Measurements from ENCODE around the gene CALCOCO2.
"Not testable (repeated sequence)": the region's sequence is repeated elsewhere in the genome, so short reads cannot be mapped to it uniquely, and the experiment has no call there.

CALCOCO2 gene

DNA sequence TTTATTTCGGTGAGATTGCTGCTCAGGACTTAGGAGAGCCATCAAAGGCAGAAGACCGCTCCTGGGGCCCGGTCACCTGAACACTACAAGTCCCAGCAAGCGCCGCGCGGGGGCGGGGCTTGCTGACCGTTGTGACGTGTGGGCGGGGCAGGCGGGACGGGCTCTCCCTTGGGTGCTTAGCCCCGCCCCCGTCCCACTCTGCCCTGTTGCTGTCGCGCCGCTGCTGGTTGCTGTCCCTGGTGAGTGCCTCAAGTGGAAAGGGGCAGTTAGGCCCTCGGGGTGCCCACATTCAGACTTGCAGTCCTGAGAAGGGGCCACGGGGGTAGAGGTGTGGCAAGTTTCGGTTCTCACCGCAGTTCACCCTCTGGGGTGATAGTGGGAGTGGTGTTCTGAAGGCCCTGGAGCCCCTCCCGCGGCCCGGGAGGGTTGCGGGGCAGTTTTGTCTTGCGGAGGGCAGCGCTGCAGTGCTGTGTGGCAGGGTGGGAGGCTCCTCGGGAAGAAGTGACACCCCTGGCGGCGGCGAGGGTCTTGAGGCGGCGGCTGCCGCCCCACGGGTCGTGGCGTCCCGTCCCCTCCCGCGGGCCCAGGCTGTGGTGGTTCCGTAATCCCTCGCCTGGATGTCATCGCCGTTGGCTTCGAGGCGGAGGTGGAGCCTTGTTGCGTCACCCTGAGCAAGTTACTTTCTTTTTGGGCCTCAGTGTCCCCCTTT lies at the start of gene CALCOCO2:
Gene CALCOCO2, plus strand, starts transcription at position 196 of the 709 bp plus-strand sequence. CDS start 10,673 bp downstream, outside the sequence.
- peak within 1 kb of the TSS; percentile 89 to 98 for H3K4me3 ChIP-seq (ENCODE audit: low read length in 2 of 2)
- no peaks in the 10 kb centered on the region for H3K36me3 ChIP-seq (ENCODE audit: control insufficient read depth in 2 of 2, insufficient read depth in 2 of 2, low read length in 2 of 2)
- H3K27ac ChIP-seq (ENCODE audit: low read length): peak within 1 kb of the TSS; percentile 91
- H3K9ac ChIP-seq (ENCODE audit: low read length in 2 of 2): peak within 1 kb of the TSS; percentile 87 to 96
- H3K9me3 ChIP-seq (ENCODE audit: control insufficient read depth in 2 of 2, low read length in 2 of 2): no peaks in the 10 kb centered on the region
- no peaks in the 10 kb centered on the region for H3K27me3 ChIP-seq (ENCODE audit: control insufficient read depth in 1 of 2, insufficient read depth in 2 of 2, low read length in 2 of 2)
- peaks cover 17% of the 10 kb centered on the region for H3K4me1 ChIP-seq (ENCODE audit: control insufficient read depth, insufficient read depth, low read length)

DNA sequence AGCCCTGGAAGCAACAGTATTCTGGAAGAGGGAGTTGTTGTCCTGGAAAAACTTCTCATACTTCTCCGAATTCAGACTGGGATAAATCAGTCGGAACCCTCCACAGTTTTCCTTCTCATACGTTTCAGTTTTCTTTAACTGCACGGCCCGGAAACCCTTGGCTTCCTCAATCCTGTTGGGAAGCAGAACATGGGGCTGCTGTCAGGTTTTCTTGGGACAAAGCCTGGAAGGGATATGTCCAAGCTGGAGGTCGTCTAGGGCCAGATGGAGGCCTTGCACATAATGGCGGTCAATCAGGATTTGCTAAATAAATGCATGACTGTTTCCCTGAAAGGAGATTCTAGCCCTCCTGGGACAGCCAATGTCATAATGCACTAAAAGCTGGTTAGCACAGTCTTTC lies 43.0 kb upstream of the CALCOCO2 start:
- Histone ChIP-seq H3K4me3 (ENCODE audit: low read length in 2 of 2) (no peak overlapping the region), H3K9ac (ENCODE audit: low read length in 2 of 2) (no peak overlapping the region), H3K9me3 (ENCODE audit: control insufficient read depth in 2 of 2, low read length in 2 of 2) (no peaks in the 10 kb centered on the region), H3K27ac (ENCODE audit: low read length) (no peak overlapping the region), H3K36me3 (ENCODE audit: control insufficient read depth in 2 of 2, insufficient read depth in 2 of 2, low read length in 2 of 2) (no peaks in the 10 kb centered on the region), H3K4me1 (ENCODE audit: control insufficient read depth, insufficient read depth, low read length) (no peaks in the 10 kb centered on the region), H3K27me3 (ENCODE audit: control insufficient read depth in 1 of 2, insufficient read depth in 2 of 2, low read length in 2 of 2) (peaks cover 8 to 26% of the 10 kb centered on the region in 2 donors)

- peaks cover 8 to 21% of the 10 kb centered on the region in 2 donors for H3K27me3 ChIP-seq (ENCODE audit: control insufficient read depth in 1 of 2, insufficient read depth in 2 of 2, low read length in 2 of 2)
- H3K27ac ChIP-seq (ENCODE audit: low read length): no peak overlapping the region
- peaks cover 7% of the 10 kb centered on the region for H3K4me1 ChIP-seq (ENCODE audit: control insufficient read depth, insufficient read depth, low read length)
- H3K9ac ChIP-seq (ENCODE audit: low read length in 2 of 2): no peak overlapping the region
- no peak overlapping the region for H3K4me3 ChIP-seq (ENCODE audit: low read length in 2 of 2)
- H3K9me3 ChIP-seq (ENCODE audit: control insufficient read depth in 2 of 2, low read length in 2 of 2): no peaks in the 10 kb centered on the region
- no peaks in the 10 kb centered on the region for H3K36me3 ChIP-seq (ENCODE audit: control insufficient read depth in 2 of 2, insufficient read depth in 2 of 2, low read length in 2 of 2)
Observed at GRCh38 chr17:48790607-48791127, 40.2 kb upstream of the CALCOCO2 start.

DNA sequence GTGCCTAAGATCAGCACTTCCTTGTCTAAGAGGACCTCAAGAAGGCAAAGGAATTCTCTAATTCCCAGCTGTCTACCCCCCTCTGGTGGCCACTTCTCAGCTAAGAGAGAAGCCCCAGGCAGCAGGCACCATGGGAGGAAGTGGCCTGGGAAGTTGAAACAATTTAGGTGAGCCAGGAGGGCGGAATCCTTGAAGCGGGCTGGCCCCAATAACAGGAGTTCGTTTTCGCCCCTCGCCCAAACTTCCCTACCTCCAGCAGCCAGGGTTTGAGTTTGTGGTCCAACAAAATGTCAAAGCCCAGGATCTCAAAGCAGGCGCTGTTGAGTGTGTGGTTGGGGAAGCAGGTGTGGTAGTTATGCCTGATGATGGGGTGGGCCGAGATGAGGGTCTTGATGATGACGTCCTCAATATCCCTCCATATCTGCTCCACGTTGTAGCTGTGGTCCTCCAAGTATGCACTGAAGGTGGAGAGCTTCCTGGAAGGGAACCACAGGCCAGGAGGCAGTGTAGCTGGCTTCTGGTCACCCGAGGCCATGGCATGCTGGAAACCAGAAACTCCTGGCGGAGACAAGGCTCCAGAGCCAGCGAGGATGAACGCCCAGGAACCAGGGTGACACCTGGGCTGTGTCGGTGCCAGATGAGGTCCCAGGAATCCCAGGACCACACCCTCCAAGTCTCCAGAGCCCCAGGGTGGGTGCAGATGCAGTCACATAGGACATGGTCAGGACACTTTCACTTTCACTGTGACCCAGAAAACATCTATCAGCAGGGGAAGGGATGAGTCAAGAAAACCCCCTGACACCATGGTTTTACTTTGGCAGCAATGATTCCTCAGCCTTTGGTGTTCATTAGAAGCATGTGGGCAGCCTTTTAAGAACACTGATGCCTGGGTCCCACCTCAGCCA lies 39.5 kb upstream of the CALCOCO2 start:
- Histone ChIP-seq H3K4me1 (ENCODE audit: control insufficient read depth, insufficient read depth, low read length) (peaks cover 7% of the 10 kb centered on the region), H3K9me3 (ENCODE audit: control insufficient read depth in 2 of 2, low read length in 2 of 2) (no peaks in the 10 kb centered on the region), H3K27ac (ENCODE audit: low read length) (no peak overlapping the region), H3K9ac (ENCODE audit: low read length in 2 of 2) (no peak overlapping the region), H3K4me3 (ENCODE audit: low read length in 2 of 2) (no peak overlapping the region), H3K27me3 (ENCODE audit: control insufficient read depth in 1 of 2, insufficient read depth in 2 of 2, low read length in 2 of 2) (peaks cover 8 to 19% of the 10 kb centered on the region in 2 donors), H3K36me3 (ENCODE audit: control insufficient read depth in 2 of 2, insufficient read depth in 2 of 2, low read length in 2 of 2) (no peaks in the 10 kb centered on the region)

- H3K27me3 ChIP-seq (ENCODE audit: control insufficient read depth in 1 of 2, insufficient read depth in 2 of 2, low read length in 2 of 2): peaks cover 8 to 18% of the 10 kb centered on the region in 2 donors
- H3K9me3 ChIP-seq (ENCODE audit: control insufficient read depth in 2 of 2, low read length in 2 of 2): no peaks in the 10 kb centered on the region
- no peak overlapping the region for H3K4me3 ChIP-seq (ENCODE audit: low read length in 2 of 2)
- no peak overlapping the region for H3K9ac ChIP-seq (ENCODE audit: low read length in 2 of 2)
- H3K4me1 ChIP-seq (ENCODE audit: control insufficient read depth, insufficient read depth, low read length): peaks cover 7% of the 10 kb centered on the region
- no peak overlapping the region for H3K27ac ChIP-seq (ENCODE audit: low read length)
- no peaks in the 10 kb centered on the region for H3K36me3 ChIP-seq (ENCODE audit: control insufficient read depth in 2 of 2, insufficient read depth in 2 of 2, low read length in 2 of 2)
Observed at GRCh38 chr17:48792033-48792798, 38.6 kb upstream of the CALCOCO2 start.

DNA sequence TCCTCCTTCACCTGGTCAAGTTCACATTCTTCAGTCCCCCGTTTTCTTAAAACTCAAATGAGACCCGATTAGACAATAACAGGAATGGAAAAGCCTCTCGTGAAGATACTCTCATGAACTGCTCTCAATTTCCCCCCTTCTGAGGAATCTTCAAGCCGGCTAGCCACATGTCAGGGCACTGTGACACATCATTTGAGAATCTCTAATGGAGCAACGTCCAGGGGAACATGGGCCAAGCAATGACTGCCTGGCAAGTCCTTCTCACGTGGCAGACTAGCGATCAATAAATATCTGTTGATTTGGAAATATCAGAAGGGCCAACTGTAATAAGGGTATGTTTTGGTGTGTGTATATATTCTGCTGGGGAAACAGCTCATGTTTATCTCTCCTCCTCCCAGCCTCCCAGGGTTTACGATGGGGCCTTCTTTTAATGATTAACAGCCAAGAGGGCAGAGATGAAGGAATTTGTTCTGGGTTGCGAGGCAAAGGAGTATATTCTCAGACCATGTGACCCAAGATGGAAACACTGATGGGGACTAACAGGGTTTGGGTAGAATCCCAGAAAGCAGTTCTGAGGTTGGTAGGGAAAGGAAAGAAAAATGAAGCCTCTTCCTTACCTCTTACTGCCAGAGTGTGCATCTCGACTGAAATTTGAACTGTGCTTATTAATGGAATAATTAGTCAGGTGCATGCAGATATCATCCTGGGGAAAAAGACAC lies 35.2 kb upstream of the CALCOCO2 start:
- no peaks in the 10 kb centered on the region for H3K9me3 ChIP-seq (ENCODE audit: control insufficient read depth in 2 of 2, low read length in 2 of 2)
- no peak overlapping the region for H3K9ac ChIP-seq (ENCODE audit: low read length in 2 of 2)
- no peak overlapping the region for H3K27ac ChIP-seq (ENCODE audit: low read length)

DNA sequence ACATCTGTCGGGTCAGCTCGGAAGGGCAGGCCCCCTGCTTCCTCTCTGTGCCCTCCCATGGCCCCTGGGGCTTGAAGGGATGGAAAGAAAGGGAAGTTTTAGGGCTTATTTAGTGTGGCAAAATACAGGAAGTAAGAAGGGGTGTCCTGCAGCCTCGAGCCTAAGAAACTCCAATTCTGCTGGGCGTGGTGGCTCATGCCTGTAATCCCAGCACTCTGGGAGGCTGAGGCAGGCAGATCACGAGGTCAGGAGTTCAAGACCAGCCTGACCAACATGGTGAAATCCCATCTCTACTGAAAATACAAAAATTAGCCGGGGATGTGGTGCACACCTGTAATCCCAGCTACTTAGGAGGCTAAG lies 34.7 kb upstream of the CALCOCO2 start:
- not testable (repeated sequence) for H3K27me3 ChIP-seq (ENCODE audit: control insufficient read depth in 1 of 2, insufficient read depth in 2 of 2, low read length in 2 of 2); H3K4me3 ChIP-seq (ENCODE audit: low read length in 2 of 2); H3K9ac ChIP-seq (ENCODE audit: low read length in 2 of 2); H3K9me3 ChIP-seq (ENCODE audit: control insufficient read depth in 2 of 2, low read length in 2 of 2); H3K27ac ChIP-seq (ENCODE audit: low read length); H3K36me3 ChIP-seq (ENCODE audit: control insufficient read depth in 2 of 2, insufficient read depth in 2 of 2, low read length in 2 of 2); H3K4me1 ChIP-seq (ENCODE audit: control insufficient read depth, insufficient read depth, low read length)

More for the DNA sequence above, 35.2 kb upstream of the CALCOCO2 start:
- peaks cover 7% of the 10 kb centered on the region for H3K4me1 ChIP-seq (ENCODE audit: control insufficient read depth, insufficient read depth, low read length)
- no peak overlapping the region for H3K4me3 ChIP-seq (ENCODE audit: low read length in 2 of 2)
- H3K27me3 ChIP-seq (ENCODE audit: control insufficient read depth in 1 of 2, insufficient read depth in 2 of 2, low read length in 2 of 2): peaks cover 0 to 7% of the 10 kb centered on the region in 2 donors
- H3K36me3 ChIP-seq (ENCODE audit: control insufficient read depth in 2 of 2, insufficient read depth in 2 of 2, low read length in 2 of 2): no peaks in the 10 kb centered on the region

DNA sequence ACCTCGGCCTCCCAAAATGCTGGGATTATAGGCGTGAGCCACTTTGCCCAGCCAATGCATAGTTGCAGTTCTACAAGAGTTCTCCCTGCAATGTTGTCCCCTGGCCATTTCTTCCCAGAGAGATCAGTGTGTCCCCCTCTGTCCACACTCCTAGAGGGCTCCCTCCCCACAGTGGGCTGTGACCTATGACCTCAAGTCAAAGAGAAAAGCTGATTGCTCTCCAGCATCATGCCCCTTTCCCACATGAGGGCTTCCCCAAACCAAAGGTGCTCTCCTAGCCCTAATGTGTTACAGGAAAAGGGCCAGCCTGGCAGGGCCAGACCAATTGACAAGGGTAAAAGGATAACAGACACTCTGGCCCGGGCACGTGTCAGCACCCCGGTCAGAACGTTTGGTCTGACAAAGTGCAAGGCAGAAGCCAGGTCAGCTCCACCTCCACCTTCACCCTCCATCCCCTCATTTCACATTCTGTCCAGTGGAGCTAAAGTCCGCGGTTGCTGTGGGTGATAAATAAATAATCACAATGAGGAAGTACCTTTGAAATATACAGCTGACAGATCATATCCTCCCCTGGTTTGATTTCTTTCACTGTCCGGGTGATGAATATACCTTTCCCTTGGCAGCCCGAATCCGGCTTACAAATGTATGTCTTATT lies 31.6 kb upstream of the CALCOCO2 start:
- Histone ChIP-seq H3K36me3 (ENCODE audit: control insufficient read depth in 2 of 2, insufficient read depth in 2 of 2, low read length in 2 of 2) (no peaks in the 10 kb centered on the region), H3K4me3 (ENCODE audit: low read length in 2 of 2) (no peak overlapping the region), H3K9me3 (ENCODE audit: control insufficient read depth in 2 of 2, low read length in 2 of 2) (no peaks in the 10 kb centered on the region), H3K9ac (ENCODE audit: low read length in 2 of 2) (no peak overlapping the region), H3K27me3 (ENCODE audit: control insufficient read depth in 1 of 2, insufficient read depth in 2 of 2, low read length in 2 of 2) (no peaks in the 10 kb centered on the region), H3K27ac (ENCODE audit: low read length) (no peak overlapping the region), H3K4me1 (ENCODE audit: control insufficient read depth, insufficient read depth, low read length) (peaks cover 16% of the 10 kb centered on the region)

DNA sequence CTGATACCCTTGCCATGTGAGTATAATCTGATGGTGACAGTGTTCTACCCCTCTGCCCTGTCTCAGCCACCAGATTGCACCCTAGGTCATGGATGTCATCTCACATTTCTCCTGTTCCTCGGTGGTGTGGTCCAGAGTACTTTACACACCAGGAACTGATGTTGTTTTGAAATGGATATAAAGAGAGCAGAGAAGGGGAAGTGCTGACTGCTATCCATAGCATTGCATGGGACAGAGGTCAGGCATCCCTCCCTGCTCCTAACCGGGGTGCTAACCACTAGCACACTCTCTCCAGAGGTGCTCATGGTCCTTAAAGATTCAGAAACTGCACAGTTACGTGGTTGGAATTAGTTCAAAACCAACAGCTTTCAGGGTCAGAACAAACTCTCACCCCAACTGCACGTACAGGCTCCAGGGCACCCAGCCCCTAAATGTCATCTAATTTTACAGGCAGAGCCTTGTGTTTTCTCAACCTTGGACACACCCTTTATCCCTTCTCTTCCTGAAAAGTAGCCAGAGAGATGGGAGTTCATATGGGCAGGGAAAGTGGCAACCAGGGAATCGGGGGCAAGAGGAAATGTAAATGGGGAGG lies 30.1 kb upstream of the CALCOCO2 start:
- no peaks in the 10 kb centered on the region for H3K36me3 ChIP-seq (ENCODE audit: control insufficient read depth in 2 of 2, insufficient read depth in 2 of 2, low read length in 2 of 2)
- no peak overlapping the region for H3K27ac ChIP-seq (ENCODE audit: low read length)
- no peak overlapping the region for H3K4me3 ChIP-seq (ENCODE audit: low read length in 2 of 2)
- no peaks in the 10 kb centered on the region for H3K9me3 ChIP-seq (ENCODE audit: control insufficient read depth in 2 of 2, low read length in 2 of 2)
- H3K9ac ChIP-seq (ENCODE audit: low read length in 2 of 2): no peak overlapping the region
- H3K27me3 ChIP-seq (ENCODE audit: control insufficient read depth in 1 of 2, insufficient read depth in 2 of 2, low read length in 2 of 2): no peaks in the 10 kb centered on the region
- H3K4me1 ChIP-seq (ENCODE audit: control insufficient read depth, insufficient read depth, low read length): peaks cover 15% of the 10 kb centered on the region

Data from stomach smooth muscle (tissue), 2 donors.